HG03460 (cell line): ENCODE data around the gene CDCA4.

Experiments used
- ATAC-seq: cut with Tn5 transposase; IDR thresholded peaks from one replicate; pipeline ENCODE4 v1.9.1; 2021; ENCODE audit not compliant: unreplicated experiment

Gene CDCA4

DNA sequence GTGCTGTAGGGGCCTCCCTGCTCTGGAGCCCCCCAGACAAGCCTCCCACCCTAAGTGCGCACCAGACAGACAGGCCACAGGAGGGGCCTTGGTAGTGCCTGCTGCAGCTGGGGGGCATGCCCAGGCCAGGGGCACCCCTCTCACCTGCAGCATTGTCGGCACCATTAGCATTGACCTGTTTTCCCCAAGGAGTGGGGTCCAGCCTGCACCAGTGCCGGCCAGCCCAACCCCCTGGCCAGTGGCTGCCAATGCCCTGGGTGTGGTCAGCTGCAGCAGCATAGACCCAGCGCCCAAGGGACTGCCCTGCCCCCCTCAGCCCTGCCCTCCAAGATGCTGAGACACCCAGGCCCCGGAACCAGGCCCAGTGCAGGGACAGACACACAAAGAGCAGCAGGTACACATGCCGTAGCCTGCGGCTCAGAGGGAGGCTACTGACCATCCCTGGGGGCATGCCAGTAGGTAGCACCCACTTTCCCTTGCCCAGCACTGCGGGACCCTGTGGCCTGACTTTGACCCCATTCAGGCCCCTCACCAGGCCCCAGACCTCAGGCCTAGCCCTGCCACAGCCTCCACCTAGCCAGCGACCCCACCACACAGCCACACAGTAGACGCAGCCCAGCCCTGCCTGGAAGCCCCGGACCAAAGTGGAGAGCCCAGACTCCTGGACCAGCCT lies 43.7 kb downstream of the CDCA4 start:
- ATAC-seq, result no peak

DNA sequence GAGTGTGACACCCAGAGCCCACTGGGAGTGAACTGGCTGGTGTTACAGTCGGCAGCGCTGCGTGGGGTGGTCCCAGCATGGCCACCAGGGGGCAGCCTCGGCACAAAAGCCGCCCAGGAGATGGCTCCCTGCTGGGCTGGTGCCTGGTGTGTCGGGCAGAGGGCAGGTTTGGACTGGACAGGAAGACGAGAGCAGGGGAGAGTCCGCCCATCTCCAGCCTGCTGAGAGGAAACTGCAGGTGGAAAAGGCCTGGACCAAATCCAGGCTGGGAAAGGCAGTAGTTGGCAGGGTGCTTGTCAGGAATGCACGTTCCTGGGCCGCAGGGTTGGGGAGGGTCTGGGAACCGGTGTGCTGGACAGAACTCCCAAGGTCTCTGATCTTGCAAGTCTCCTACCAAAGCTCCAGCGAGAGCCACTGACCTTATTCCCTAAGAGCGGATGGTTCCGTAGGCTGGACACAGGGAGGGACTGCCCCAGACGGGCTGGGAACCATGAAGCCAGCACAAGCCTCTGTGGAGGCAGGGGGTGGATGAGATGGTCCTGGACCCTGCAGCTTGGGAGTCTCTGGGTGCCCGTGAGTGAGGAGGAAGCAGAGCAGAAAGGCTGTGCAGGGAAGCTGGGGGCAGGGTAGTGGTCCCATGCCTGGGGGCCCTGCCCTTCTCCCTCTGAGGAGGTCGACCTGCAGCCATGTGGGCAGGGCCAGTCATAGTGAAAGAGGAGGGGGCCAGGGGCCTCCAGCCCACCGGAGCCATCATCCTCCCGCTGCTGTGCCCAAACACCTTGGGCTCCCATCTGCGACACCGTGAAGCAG lies 44.5 kb downstream of the CDCA4 start:
- no peak for ATAC-seq

DNA sequence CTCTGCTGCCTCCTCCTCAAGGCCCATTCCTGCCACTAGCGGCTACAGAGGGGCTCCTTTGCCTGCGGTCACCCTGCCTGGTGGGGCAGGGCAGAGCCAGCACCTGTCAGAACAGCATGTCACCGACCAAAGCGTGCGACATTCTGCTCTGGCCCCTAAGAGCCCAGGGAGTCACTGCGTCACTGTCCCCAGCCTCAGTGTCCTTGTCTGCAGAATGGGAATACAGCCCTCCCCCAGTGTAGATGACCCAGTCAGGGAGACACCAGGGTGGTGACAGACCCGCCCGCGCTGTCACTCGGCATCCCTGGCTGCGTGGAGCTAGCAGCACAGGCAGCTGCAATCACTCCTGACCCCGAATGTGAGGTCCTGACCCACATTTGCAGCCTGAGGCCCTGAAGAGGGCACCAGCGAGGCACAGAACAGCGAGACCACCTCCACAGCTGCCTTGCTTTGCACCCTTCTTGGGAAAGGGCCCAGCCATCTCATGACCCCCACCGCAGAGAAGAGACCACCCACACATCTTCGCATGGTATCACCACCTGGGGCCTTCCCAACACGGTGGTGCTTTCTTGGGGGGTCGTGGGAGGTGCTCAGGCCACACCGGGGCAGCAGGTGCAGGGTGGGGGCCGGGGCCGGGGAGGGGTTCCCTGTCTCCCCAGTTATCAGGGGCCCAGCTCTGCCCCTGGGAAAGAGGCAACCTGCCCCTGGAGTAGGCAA lies 45.2 kb downstream of the CDCA4 start:
- ATAC-seq, result no peak

DNA sequence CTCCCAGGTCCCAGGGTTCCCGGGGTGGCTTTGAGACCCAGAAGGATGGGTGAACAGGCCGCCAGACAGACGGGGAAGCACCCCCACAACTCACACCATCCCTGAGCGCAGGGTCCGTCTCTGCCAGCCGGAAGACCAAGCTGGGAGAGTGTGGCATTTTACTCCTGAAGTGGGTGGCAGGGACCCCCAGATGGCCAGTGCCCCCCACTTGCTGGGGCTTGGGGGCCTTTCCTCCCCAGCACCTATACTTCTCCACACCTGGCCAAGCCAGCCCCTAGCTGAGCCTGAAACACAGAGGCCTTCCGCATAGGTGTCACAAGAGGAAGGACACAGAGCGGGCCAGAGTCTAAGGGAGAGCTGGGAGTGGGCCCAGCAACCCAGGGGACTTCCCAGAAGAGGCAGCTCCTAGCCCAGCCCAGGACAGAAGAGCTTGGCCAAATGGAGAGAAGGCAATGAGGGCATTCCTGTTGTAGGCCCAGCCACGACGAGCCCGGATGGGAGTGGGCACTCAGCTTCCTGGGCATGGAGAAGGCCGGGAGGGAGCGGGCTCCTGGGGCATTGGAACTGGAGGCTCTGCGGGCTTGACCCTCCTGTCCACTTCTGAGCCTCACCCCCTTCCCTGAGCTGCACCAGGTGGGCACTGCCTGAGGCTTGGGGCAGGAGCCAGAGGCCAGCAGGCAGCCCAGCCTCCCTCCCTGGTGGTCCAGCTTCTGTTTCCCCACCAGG lies 46.1 kb downstream of the CDCA4 start:
- ATAC-seq, result no peak

DNA sequence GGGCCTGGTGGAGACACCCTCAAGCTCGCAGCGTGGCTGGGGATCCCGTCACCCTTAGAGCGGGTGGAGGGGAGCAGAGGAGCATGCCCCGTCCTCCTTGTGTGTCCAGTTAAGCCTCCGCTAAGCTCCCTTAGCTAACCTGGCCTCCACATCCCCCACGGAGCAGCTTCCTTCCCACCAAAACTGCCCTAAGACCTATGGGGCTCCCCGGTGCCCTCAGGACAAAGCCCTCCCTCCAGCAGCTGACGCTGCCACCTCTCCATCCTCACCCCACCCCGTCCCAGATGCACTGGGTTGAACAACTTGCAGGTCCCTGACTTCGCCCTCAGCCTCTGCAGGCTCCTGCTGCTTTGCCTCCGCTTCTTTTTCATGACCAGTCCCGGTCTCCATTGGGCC lies 46.7 kb downstream of the CDCA4 start:
- ATAC-seq, result no peak

DNA sequence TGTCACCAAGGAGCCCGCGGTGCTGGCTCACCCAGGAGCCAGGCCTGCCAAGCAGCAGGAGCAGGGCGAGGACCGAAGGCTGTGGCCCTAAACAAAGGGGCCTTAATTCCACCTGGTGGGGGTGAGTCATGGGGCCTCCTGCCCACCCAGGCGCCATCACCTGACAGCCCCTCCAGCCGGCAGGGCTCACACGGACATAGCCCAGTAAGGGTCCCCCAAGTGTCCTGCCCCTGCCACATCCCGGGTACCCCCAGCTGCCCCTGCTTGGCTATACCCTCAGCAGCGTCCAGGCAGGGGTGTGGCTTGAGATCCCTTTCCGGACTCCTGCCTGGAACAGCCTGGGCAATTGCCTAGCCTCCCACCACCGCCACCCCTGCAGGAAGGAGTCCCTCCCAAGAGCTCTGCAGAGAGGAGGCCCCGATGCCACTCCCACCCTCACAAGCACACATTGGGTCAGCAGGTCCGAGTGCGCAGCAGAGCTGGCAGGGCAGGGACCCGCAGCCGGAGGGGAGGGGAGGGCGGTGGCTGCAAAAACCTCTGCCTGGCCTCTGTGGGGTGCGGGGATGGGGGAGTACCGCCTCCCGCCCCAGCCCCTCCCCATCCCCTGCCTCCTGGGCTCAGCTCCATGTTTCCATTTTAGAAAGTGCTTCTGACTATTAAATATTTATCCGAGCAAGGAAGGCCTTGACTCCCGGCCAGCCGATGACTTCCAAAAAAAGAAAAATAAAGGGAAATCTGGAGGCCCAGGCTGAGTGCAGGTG lies 47.3 kb downstream of the CDCA4 start:
- ATAC-seq, result no peak

DNA sequence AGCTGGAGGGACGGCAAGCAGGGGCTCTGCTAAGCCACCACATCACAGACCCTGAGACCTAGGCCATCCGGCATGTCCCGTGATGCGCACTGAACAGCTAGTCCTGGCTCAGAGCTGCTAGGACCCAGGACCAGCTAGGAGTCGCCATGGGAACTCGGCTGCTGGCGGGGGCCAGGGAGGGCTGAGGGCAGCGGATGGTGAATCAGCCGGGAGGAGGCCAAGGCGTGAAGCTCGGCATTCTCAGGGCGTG lies 47.8 kb downstream of the CDCA4 start:
- ATAC-seq, result no peak

DNA sequence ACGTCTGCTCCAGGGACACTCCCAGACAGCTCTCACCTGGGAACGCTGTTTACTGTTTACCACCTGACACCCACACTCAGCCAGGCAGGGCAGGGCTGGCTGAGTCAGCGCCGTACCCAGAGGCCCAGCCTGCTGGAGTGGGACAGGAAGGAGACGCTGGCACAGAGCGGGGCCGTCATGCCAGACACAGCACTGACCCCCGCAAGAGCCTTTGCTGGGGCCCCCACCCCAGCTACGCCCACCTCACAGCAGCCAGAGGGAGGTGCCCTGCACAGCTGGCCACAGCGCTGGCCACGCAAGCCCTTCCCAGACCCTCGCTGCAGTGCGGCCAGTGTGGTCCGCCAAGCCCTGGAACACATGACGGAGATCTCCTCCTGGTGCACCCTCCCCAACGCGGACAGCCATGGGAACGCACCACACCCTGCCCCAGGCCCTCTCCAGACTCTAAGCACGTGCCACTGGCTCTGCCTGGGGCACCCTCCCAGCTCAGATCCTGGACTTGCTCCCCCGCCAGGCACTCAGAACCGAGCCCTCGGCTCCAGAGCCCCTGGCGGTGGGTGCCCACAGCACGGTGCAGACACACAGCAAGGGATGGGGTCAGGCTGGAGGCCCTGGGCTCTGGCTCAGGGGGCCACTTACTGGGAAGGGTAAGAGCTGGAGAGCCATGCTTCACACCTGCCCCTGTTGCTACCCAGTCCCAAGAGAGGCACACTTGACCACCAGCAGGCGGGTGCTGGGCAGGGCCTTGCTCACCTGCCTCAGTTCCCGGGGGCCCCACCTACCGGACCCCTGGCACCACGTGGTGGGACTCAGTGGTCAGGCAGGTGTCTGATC lies 48.4 kb downstream of the CDCA4 start:
- no peak for ATAC-seq

DNA sequence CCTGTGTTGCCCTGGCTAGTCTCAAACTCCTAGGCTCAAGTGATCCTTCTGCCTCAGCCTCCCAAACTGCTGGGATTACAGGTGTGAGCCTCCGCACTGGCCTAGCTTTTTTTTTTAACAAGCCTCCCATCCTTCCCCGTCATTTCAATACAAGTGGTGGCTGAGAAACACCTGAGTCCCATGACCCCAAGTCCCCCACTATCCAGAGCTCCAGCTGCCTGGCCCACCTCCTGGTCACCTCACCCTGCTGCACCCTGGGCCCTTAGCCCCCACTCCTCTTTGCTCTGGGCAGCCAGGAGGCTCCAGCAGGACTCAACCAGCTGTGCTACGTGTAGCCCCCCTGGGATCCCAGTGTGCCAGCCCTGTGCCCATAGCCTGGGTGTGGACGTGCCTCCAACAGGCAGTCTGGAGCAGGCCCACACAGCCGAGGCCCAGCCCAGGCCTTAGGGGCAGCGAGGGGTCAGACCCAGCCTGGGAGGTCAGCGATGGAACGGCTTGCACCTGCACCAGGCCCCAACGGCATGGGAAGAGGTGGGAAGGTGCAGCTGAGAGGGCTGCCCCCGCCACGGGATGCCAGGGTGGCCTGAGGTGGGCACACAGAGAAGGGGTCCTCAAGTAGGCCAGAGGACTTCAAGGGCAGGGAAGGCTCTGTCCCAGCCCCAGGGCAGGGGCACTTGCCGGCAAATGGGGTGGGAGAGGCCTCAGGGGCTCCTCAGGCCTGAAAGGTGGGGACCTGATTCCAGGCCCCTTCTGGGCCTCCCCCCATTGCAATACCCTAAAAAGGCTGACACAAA lies 49.2 kb downstream of the CDCA4 start:
- no peak for ATAC-seq

DNA sequence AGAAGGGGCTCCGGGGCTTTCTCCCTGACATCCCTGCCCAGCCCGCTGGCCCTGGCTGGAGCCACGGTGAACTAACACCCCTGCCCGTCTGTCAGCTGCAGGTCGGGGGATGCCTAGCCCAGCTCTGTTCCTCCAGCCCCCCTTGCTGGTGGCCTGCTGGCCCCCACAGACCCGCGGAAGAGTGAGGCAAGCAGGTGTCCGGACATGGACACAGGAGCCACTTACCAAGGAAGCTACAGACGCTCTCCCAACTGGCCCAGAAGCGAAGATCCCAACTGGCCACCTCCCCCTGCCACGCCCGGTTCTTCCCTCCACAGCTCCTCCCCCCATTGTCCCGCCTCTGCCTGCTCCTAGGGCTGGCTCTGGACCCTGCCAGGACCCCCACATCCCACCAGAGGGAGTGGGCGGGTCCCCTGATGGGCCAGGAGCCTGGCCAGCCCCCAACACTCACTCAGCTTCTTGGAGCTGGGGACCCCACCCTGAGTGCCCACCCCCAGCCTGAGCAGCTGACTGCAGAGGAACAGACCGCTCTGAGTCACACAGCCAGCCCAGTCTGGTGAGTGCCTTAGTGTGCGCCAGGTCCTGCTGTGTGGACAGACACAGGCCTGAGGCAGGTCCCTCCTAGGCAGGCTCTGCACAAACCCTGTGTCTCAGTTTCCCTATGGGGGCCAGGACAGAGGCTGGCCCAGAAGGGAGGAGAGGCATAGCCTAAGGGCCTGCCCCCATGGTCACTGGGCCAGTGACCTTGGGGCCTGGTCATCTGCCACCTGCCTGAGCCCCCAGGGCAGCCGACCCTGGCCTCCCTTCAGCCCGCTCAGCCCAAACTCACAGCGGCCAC lies 50.4 kb downstream of the CDCA4 start:
- ATAC-seq, result no peak

DNA sequence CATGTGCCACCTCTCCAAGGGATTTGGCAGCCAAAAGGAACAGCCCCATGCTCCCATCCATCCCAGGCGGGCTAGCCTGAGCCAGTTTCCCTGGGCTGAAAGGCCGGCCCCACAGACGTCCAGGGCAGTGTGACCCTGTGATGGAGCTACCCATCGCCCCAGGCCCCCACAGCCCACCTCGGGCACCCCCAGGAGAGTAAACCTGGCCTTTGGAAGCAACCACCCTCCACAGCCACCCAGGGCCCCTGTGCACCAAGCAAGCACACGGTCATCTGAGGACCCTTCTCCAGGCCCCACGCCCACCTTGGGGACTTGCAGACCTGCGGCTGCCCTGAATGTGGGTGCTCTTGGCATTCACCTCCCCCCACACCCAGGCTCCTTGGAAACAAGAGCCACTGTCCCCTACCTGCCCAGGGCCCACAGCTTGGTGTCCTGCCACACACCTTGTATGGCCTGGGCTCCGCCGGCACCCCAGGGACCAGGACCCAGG lies 51.1 kb downstream of the CDCA4 start:
- ATAC-seq, result no peak

DNA sequence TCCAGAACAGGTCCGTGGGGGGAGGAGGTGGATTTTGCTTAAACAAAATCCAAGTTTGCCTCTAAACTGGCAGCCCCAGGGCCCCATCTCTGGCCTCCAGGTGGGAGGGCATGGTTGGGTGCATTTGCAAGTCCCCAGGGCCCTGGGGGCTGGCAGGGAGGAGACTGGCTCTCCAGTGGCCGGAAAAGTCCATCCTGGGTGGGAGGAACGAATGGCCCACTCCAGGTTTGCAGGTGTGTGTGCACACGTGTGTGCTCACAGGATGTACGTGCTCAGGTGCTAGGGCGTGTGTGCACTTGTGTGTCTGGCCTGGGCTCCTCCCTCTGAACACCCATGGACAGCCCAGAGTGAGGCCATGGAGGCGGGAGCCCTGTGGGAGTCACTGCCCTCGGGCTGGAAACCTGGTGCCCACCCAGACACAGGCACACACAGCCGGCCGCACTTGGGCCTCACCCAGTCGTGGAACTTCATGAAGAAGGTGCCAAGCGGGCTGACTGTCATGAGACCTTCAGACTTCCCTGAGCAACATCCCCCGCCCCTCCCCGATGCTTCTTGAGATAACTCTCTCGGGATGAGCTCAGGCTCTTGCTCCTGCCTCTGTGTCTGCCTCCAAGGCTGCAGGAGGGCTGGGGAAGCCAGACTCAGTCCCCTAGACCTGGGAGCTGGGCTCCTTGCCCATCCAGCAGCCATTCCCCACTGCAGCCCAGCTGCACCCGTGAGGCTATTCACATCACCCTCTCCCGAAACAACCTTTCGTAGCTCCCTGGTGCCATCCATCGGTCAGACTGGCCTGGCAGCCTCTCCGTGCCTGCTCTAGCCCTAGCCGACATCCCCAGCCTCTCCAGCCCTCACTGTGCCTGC lies 52.1 kb downstream of the CDCA4 start:
- ATAC-seq, result no peak

DNA sequence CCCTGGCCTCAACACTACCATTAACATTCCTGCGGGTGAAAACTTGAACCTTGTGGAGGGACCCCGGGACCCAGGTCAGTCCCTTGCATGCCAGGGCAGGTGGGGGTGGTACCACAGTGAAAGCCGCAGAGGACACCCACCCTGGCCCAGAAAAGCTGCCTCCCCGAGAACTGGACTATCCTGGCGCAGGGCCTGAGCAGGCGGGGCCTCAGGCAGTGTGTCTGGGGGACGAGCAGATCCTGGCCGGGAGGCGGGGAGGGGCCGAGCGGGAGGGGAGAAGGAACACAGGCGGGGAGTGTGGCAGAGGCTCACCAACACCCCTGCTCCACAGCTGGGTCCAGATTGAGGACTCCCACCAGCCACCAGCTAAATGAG lies 52.7 kb downstream of the CDCA4 start:
- ATAC-seq, result no peak

DNA sequence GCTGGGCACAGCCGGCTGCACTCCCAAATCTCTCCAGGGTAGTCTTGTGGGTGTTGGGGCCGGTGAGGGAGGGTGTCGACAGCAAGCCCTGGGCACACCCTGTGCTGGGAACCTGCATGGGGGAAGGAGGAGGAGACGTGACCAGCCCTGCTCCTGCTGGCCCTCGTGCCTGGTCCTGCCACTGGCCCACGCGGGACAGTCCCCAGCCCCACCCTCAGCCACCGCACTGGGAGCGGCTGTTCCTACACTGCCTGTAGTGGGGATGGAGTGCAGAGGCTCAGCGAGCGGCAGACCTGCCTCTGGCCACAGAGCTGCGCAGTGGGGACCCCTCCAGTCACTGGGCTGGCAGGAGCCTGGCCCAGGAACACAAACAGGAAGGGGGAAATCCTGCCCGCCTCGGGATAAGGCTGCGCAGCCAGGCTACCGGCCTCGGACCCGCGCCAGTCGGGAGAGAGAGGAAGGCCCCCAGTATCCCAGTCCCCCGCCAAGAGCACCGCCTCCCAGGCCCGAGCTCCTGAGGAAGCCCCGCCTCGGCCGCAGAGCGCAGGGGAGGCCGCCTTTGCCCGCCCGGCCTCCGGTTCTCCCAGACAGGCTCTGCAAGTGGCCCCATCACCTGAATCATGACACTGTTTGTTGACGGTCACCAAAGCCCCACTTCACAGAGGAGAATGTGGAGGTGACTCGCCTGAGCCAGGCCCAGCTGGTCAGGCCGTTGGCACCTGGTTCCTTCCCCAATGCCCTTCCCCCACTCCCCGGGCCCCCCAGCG lies 53.3 kb downstream of the CDCA4 start:
- ATAC-seq, result no peak

DNA sequence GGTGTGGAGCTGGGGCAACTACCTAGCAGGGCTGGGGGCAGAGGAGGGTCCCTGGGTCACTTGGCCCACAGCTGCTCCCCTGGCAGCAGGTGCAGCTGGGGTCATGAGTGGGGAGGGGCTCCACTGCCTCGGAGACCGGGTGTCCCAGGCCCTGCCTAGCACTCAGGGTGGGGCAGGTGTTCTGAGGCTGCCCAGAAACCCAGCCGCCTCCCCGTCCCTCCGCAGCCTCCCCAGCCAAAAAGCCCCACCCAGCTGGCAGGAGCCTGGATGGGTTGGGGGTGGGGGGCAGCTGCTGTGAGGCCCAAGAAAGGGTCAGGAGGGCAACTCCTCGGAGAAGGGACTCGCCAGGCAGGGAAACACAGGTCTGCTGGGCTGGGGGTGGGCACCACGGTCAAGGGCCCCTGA lies 53.9 kb downstream of the CDCA4 start:
- no peak for ATAC-seq

DNA sequence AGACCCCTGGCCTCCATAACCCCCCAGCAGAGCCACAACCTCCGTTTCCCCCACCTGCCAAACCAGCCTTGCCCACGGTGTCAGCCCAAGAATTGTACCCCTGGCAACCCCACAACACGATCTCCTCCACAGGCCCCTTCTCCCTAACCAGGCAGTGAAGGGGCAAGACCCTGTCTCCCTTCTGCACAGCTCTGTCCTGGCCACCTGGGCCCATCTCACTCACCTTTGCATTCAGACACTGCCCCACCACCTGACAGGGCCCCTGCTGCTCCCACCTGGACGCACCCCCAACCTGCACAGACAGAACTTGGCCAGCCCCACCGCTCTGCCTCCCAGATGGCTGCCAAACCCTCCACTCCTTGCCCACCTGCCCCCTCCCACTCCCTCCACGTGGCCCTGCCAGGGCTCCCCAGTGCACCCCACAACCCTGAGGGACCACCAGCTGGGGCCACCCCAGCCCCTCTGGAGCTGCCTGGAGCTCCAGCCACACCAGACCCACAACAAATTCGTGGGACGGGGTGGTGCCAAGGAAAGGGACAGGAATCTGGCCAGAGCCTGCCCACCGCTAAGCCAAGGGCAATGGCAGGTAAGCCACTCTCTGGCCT lies 54.5 kb downstream of the CDCA4 start:
- no peak for ATAC-seq
